GM12878 (cell line): ENCODE results near the gene MIPOL1. TPM values are rescaled to one million over a fixed set of nuclear protein-coding genes. Genes with fewer than 3 reads are reported as not detected.

Experiments
- ATAC-seq: fragments of 200-7000 bp; cut with Tn5 transposase; 3 replicates; pipeline ENCODE4 v1.9.1; 2020; ENCODE audit warnings: mild to moderate bottlenecking, moderate library complexity
- BruUV-seq: library from RNA; stranded (reverse); fragments of 400-500 nt; replicated peaks from 2 replicates; lab custom pipeline; 2021; lab: Mats Ljungman, UMichigan
- CTCF ChIA-PET: fragments of 300-600 bp; sonication (Branson Sonifier 250); formaldehyde crosslinking; extraction: SDS; loops from one replicate; lab custom pipeline; 2021; ENCODE audit warnings: inconsistent platforms; lab: Yijun Ruan, JAX
- POLR2A ChIA-PET: fragments of 350-600 bp; formaldehyde crosslinking; extraction: SDS; loops from one replicate; lab custom pipeline; 2021; ENCODE audit warnings: inconsistent platforms; lab: Charles Lee
- RAD21 ChIA-PET: fragments of 300-600 bp; sonication (Branson Sonifier 250); formaldehyde crosslinking; loops from one replicate; lab custom pipeline; 2023; ENCODE audit warnings: antibody characterized with exemption; ENCODE audit not compliant: unreplicated experiment; lab: Charles Lee
- SMC1A ChIA-PET: fragments of 300-600 bp; sonication (Branson Sonifier 250); formaldehyde crosslinking; loops from one replicate; lab custom pipeline; 2023; ENCODE audit not compliant: unreplicated experiment, uncharacterized antibody; lab: Charles Lee
- DNase-seq: peaks from one replicate; pipeline ENCODE4 v3.0.0-alpha.2; 2011; ENCODE audit warnings: low read depth, low spot score
- FAIRE-seq: peaks from 3 replicates; lab custom pipeline; 2011; peaks lifted over from hg19 to GRCh38; lab: Jason Lieb, UNC
- H2AFZ ChIP-seq: 2 replicates; pipeline ENCODE4 v1.6.0; 2011; ENCODE audit warnings: low read depth, low read length, control low read depth; ENCODE audit not compliant: control insufficient read depth
- H3K27ac ChIP-seq: 2 replicates; pipeline ENCODE4 v1.5.1; 2011; ENCODE audit warnings: control low read depth; ENCODE audit not compliant: control insufficient read depth, insufficient read depth
- H3K27me3 ChIP-seq, 2 experiments: replicated peaks in 1 of 2; 2 replicates each; pipeline versions ENCODE4 v1.6.0 to v1.6.1; 2011; ENCODE audit warnings: low read length in 1 of 2; ENCODE audit not compliant: control insufficient read depth in 2 of 2, insufficient read depth in 2 of 2
- H3K36me3 ChIP-seq, 2 experiments: 2 replicates each; pipeline ENCODE4 v1.5.1; 2011; ENCODE audit warnings: low read length in 1 of 2; ENCODE audit not compliant: control insufficient read depth in 2 of 2, insufficient read depth in 2 of 2
- H3K4me1 ChIP-seq: 2 replicates; pipeline ENCODE4 v1.6.1; 2011; ENCODE audit warnings: mild to moderate bottlenecking, low read length, moderate library complexity, mixed read lengths; ENCODE audit not compliant: control insufficient read depth, insufficient read depth
- H3K4me2 ChIP-seq: 2 replicates; pipeline ENCODE4 v1.6.0; 2011; ENCODE audit warnings: control low read depth; ENCODE audit not compliant: control insufficient read depth, insufficient read depth
- H3K4me3 ChIP-seq: fragments of 200-600 bp; sonication (generic); 2 replicates; pipeline ENCODE4 v1.5.1; 2016
- H3K79me2 ChIP-seq: 2 replicates; pipeline ENCODE4 v1.6.0; 2011; ENCODE audit warnings: low read length; ENCODE audit not compliant: control insufficient read depth, insufficient read depth
- H3K9ac ChIP-seq: 2 replicates; pipeline ENCODE4 v1.8.0; 2011; ENCODE audit warnings: low read length, control low read depth, mixed read lengths; ENCODE audit not compliant: control insufficient read depth, insufficient read depth
- H3K9me3 ChIP-seq: replicated peaks from 3 replicates; pipeline ENCODE4 v1.5.1; 2011; ENCODE audit warnings: mild to moderate bottlenecking, low read length; ENCODE audit not compliant: control insufficient read depth, insufficient read depth
- H4K20me1 ChIP-seq: 2 replicates; pipeline ENCODE4 v1.6.0; 2011; ENCODE audit not compliant: control insufficient read depth, insufficient read depth
- ASH2L ChIP-seq: fragments of 300-600, 200-600 bp; sonication (generic); IDR thresholded peaks from 2 replicates; pipeline ENCODE4 v1.6.1; 2017; ENCODE audit warnings: low read depth, mild to moderate bottlenecking, borderline replicate concordance
- BMI1 ChIP-seq: fragments of 450-650 bp; IDR thresholded peaks from 2 replicates; pipeline ENCODE4 v1.6.1; 2016; ENCODE audit warnings: mild to moderate bottlenecking, moderate library complexity, borderline replicate concordance
- CBFB ChIP-seq: IDR thresholded peaks from 2 replicates; pipeline ENCODE4 v1.6.1; 2016; ENCODE audit warnings: antibody characterized with exemption, low read depth
- CTCF ChIP-seq, 3 experiments: IDR thresholded peaks in 2 of 3; conservative IDR thresholded peaks in 1 of 3; 2 replicates each; pipeline ENCODE4 v1.5.1; 2011; ENCODE audit warnings: low read depth in 3 of 3, low read length in 3 of 3, mild to moderate bottlenecking in 3 of 3, control low read depth in 2 of 3, moderate library complexity in 2 of 3, inconsistent platforms in 1 of 3, mixed read lengths in 1 of 3; ENCODE audit not compliant: control insufficient read depth in 2 of 3, insufficient read depth in 1 of 3; ENCODE audit errors: extremely low read depth in 1 of 3
- GABPA ChIP-seq: IDR thresholded peaks from 2 replicates; pipeline ENCODE4 v1.6.1; 2014; ENCODE audit warnings: antibody characterized with exemption, low read depth, mild to moderate bottlenecking, inconsistent platforms
- HSF1 ChIP-seq: fragments of 150-350 bp; IDR thresholded peaks from 2 replicates; pipeline ENCODE4 v1.6.1; 2014; ENCODE audit warnings: mild to moderate bottlenecking, low read depth, low read length
- IRF3 ChIP-seq: fragments of 450-650 bp; IDR thresholded peaks from 2 replicates; pipeline ENCODE4 v1.6.1; 2014; ENCODE audit warnings: mild to moderate bottlenecking
- KDM1A ChIP-seq: fragments of 200-600 bp; sonication (generic); IDR thresholded peaks from 2 replicates; pipeline ENCODE4 v1.6.1; 2016; ENCODE audit warnings: borderline replicate concordance
- SREBF2 ChIP-seq: IDR thresholded peaks from 2 replicates; pipeline ENCODE4 v1.6.1; 2012; ENCODE audit warnings: mild to moderate bottlenecking, low read length
- STAT1 ChIP-seq: fragments of 450-650 bp; conservative IDR thresholded peaks from 2 replicates; pipeline ENCODE4 v1.6.1; 2014; ENCODE audit warnings: antibody characterized with exemption, mild to moderate bottlenecking
- WGBS: methylation state at CpG from one replicate; pipeline ENCODE4 v1.1.6; 2016; ENCODE audit warnings: low lambda C conversion rate; ENCODE audit not compliant: insufficient replicate concordance, insufficient coverage; ENCODE audit errors: missing lambda C conversion rate; 5-methylcytosine and 5-hydroxymethylcytosine counted together
- in situ Hi-C: fragments of 300-500 bp; cut with MboI; formaldehyde crosslinking; loops from 9 replicates; pipeline ENCODE4 v1.14.3; 2018; ENCODE audit warnings: mixed read lengths
- intact Hi-C: fragments of 100-400 bp; cut with micrococcal nuclease; formaldehyde crosslinking; loops from one replicate; pipeline ENCODE4 v1.14.2; 2022; ENCODE audit not compliant: unreplicated experiment
- polyA plus RNA-seq, 11 experiments: library from polyadenylated mRNA; depleted of rRNA in 4 of 11; unstranded in 6 of 11; stranded (reverse) in 5 of 11; fragments of >200 nt; fragmentation: Nextera tagmentation in 4 of 11; fragmentation: Illumina TruSeq in 1 of 11; extraction: Ambion mirVana in 4 of 11; extraction: Trizol in 1 of 11; gene quantifications; 1 replicate in 1 of 11; 2 replicates in 10 of 11; pipeline versions ENCODE4 v1.2.1 to v1.2.3, GENCODE V29; 2011 to 2016; ENCODE audit warnings: inconsistent platforms in 2 of 11, missing spikeins in 2 of 11, low read depth in 1 of 11
- total RNA-seq, 4 experiments: library from RNA; depleted of rRNA in 3 of 4; stranded (reverse); fragments of >200 nt in 3 of 4; fragmentation: Illumina TruSeq in 1 of 4; extraction: Trizol in 1 of 4; gene quantifications; 2 replicates each; pipeline versions ENCODE4 v1.2.1 to v1.2.3, GENCODE V29; 2013 to 2021
- TF ChIP-seq, protein P1 (sequence below): fragments of 450-650 bp; IDR thresholded peaks from 2 replicates; pipeline ENCODE4 v1.6.1; 2017; ENCODE audit warnings: mild to moderate bottlenecking, moderate library complexity

Gene MIPOL1
- total and polyA plus RNA-seq, 10 of the 15 experiments (the other 5 are each of a cell fraction or from before 2014, with no cell fraction given): 0.06 TPM; not detected in 9

GRCh38 chr14:37194698-37195097, 3.0 kb upstream of the MIPOL1 start (continued):
- TF ChIP-seq, protein P1, sequence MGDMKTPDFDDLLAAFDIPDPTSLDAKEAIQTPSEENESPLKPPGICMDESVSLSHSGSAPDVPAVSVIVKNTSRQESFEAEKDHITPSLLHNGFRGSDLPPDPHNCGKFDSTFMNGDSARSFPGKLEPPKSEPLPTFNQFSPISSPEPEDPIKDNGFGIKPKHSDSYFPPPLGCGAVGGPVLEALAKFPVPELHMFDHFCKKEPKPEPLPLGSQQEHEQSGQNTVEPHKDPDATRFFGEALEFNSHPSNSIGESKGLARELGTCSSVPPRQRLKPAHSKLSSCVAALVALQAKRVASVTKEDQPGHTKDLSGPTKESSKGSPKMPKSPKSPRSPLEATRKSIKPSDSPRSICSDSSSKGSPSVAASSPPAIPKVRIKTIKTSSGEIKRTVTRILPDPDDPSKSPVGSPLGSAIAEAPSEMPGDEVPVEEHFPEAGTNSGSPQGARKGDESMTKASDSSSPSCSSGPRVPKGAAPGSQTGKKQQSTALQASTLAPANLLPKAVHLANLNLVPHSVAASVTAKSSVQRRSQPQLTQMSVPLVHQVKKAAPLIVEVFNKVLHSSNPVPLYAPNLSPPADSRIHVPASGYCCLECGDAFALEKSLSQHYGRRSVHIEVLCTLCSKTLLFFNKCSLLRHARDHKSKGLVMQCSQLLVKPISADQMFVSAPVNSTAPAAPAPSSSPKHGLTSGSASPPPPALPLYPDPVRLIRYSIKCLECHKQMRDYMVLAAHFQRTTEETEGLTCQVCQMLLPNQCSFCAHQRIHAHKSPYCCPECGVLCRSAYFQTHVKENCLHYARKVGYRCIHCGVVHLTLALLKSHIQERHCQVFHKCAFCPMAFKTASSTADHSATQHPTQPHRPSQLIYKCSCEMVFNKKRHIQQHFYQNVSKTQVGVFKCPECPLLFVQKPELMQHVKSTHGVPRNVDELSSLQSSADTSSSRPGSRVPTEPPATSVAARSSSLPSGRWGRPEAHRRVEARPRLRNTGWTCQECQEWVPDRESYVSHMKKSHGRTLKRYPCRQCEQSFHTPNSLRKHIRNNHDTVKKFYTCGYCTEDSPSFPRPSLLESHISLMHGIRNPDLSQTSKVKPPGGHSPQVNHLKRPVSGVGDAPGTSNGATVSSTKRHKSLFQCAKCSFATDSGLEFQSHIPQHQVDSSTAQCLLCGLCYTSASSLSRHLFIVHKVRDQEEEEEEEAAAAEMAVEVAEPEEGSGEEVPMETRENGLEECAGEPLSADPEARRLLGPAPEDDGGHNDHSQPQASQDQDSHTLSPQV: no peak
- TF ChIP-seq SREBF2: no peak
- TF ChIP-seq STAT1: no peak
- TF ChIP-seq GABPA: no peak
- no peak for TF ChIP-seq CBFB
- no peak for TF ChIP-seq HSF1

- no peak overlapping the region for H3K4me2 ChIP-seq
- POLR2A ChIA-PET: no interaction called here
- no peak overlapping the region for H3K27ac ChIP-seq
- RAD21 ChIA-PET: no interaction called here
- DNase-seq (no peak), ATAC-seq (no peak), FAIRE-seq (no peak)
- no peaks in the 10 kb centered on the region for H3K27me3 ChIP-seq
- CTCF ChIA-PET: no interaction called here
- in situ Hi-C loops: no loop called here
- no peaks in the 10 kb centered on the region for H3K79me2 ChIP-seq
- intact Hi-C loops: no loop called here
- SMC1A ChIA-PET: no interaction called here
- no TSS peak for BruUV-seq
- WGBS: 0% methylated on average over 1 of the region's 1 CpG
- H3K36me3 ChIP-seq: no peaks in the 10 kb centered on the region
- TF ChIP-seq ASH2L (no peak), CTCF (IDR thresholded peaks at IDR 0.05 in 2 of 3, conservative IDR thresholded peaks at IDR 0.05 in 1 of 3; ENCODE audit: control insufficient read depth in 2 of 3, extremely low read depth in 1 of 3, insufficient read depth in 1 of 3, low read depth in 3 of 3, low read length in 3 of 3) (no peak), IRF3 (no peak), BMI1 (no peak), KDM1A (no peak)
- H3K9ac ChIP-seq: no peak overlapping the region
- H4K20me1 ChIP-seq: no peaks in the 10 kb centered on the region
- no peaks in the 10 kb centered on the region for H3K4me1 ChIP-seq
- no peaks in the 10 kb centered on the region; the same call in 2 of the 3 replicates for H3K9me3 ChIP-seq
- no peak overlapping the region for H3K4me3 ChIP-seq
- H2AFZ ChIP-seq: no peak overlapping the region
These were observed 2.4 kb upstream of the MIPOL1 start for GRCh38 chr14:37195327-37195726.
